ENCODE data around the gene KAT14.
"Not testable (repeated sequence)": the region's sequence is repeated elsewhere in the genome, so short reads cannot be mapped to it uniquely, and the experiment has no call there.

KAT14 gene

GRCh38 chr20:18226741-18227140 is 89.1 kb downstream of the KAT14 start:
- peaks cover 19% of the 10 kb centered on the region for H3K27me3 Mint-ChIP-seq
- H3K4me1 Mint-ChIP-seq = not testable (repeated sequence)

GRCh38 chr20:18233408-18233943 is 95.8 kb downstream of the KAT14 start:
- Mint-ChIP-seq H3K9me3 (no peaks in the 10 kb centered on the region), H3K4me1 (no peaks in the 10 kb centered on the region), H3K27ac (no peak overlapping the region), H3K4me3 (no peak overlapping the region), H3K36me3 (no peaks in the 10 kb centered on the region), H3K27me3 (peaks cover 32% of the 10 kb centered on the region)
- no peak for ATAC-seq

More at GRCh38 chr20:18226741-18227140, 89.1 kb downstream of the KAT14 start:
- not testable (repeated sequence) for H3K36me3 Mint-ChIP-seq, H3K9me3 Mint-ChIP-seq, H3K27ac Mint-ChIP-seq, ATAC-seq, H3K4me3 Mint-ChIP-seq
